HG03432 (cell line): ENCODE results near the gene NLRC5.
"Not testable (repeated sequence)": the region's sequence is repeated elsewhere in the genome, so short reads cannot be mapped to it uniquely, and the experiment has no call there.

Experiments
- ATAC-seq: cut with Tn5 transposase; IDR thresholded peaks from one replicate; pipeline ENCODE4 v1.9.1; 2021; ENCODE audit warnings: mild to moderate bottlenecking, moderate library complexity; ENCODE audit not compliant: unreplicated experiment

Gene NLRC5

GRCh38 chr16:56960681-56961281 is 28.6 kb upstream of the NLRC5 start:
- no peak for ATAC-seq

- no peak for ATAC-seq
Observed at GRCh38 chr16:56961386-56961785, 28.0 kb upstream of the NLRC5 start.

- ATAC-seq: no peak
Observed at GRCh38 chr16:56961851-56962281, 27.5 kb upstream of the NLRC5 start, which contains the start of gene CETP. CETP (plus strand) TSS chr16:56961950; CDS start chr16:56961980, 30 bp downstream.

GRCh38 chr16:56964243-56965148 is 24.9 kb upstream of the NLRC5 start:
- peak; percentile 80 for ATAC-seq

- ATAC-seq: no peak
Observed at GRCh38 chr16:56965149-56966092, 23.9 kb upstream of the NLRC5 start.

- no peak for ATAC-seq
Observed at GRCh38 chr16:56966093-56966475, 23.3 kb upstream of the NLRC5 start.

GRCh38 chr16:56967733-56968132 is 21.6 kb upstream of the NLRC5 start:
- ATAC-seq: no peak

- ATAC-seq: no peak
Observed at GRCh38 chr16:56969769-56970168, 19.6 kb upstream of the NLRC5 start.

GRCh38 chr16:56970934-56971767 is 18.2 kb upstream of the NLRC5 start:
- ATAC-seq: peak; percentile 89

- no peak for ATAC-seq
Observed at GRCh38 chr16:56971768-56972043, 17.7 kb upstream of the NLRC5 start.

GRCh38 chr16:56972403-56973293 is 16.7 kb upstream of the NLRC5 start:
- ATAC-seq: no peak

GRCh38 chr16:56973294-56973689 is 16.1 kb upstream of the NLRC5 start:
- ATAC-seq: no peak

- not testable (repeated sequence) for ATAC-seq
Observed at GRCh38 chr16:56973899-56974298, 15.5 kb upstream of the NLRC5 start.

- no peak for ATAC-seq
Observed at GRCh38 chr16:56974549-56975300, 14.6 kb upstream of the NLRC5 start.

GRCh38 chr16:56975714-56976113 is 13.6 kb upstream of the NLRC5 start:
- ATAC-seq: no peak

GRCh38 chr16:56977216-56977615 is 12.1 kb upstream of the NLRC5 start:
- ATAC-seq: no peak

GRCh38 chr16:56977823-56978430 is 11.4 kb upstream of the NLRC5 start:
- no peak for ATAC-seq

- ATAC-seq: no peak
Observed at GRCh38 chr16:56980201-56980535, 9.2 kb upstream of the NLRC5 start.
